Stimulated activated CD4-positive, alpha-beta T cell treated with anti-CD3 and anti-CD28 coated beads, Interleukin-12 subunit alpha, Interleukin-12 subunit beta, amount 100 ng/mL, for 24 hours (primary cell): Measurements from ENCODE around the gene AUTS2.

ENCODE experiments used
- DNase-seq, 2 experiments: peaks; one replicate each; pipeline ENCODE4 v3.0.0-alpha.2; 2020; ENCODE audit warnings: low read depth in 2 of 2

The AUTS2 gene

GRCh38 chr7:70498232-70498992 is 900.1 kb downstream of the AUTS2 start:
- no peak for DNase-seq

- no peak for DNase-seq
Measured at GRCh38 chr7:70500261-70500660, 902.0 kb downstream of the AUTS2 start.

DNA sequence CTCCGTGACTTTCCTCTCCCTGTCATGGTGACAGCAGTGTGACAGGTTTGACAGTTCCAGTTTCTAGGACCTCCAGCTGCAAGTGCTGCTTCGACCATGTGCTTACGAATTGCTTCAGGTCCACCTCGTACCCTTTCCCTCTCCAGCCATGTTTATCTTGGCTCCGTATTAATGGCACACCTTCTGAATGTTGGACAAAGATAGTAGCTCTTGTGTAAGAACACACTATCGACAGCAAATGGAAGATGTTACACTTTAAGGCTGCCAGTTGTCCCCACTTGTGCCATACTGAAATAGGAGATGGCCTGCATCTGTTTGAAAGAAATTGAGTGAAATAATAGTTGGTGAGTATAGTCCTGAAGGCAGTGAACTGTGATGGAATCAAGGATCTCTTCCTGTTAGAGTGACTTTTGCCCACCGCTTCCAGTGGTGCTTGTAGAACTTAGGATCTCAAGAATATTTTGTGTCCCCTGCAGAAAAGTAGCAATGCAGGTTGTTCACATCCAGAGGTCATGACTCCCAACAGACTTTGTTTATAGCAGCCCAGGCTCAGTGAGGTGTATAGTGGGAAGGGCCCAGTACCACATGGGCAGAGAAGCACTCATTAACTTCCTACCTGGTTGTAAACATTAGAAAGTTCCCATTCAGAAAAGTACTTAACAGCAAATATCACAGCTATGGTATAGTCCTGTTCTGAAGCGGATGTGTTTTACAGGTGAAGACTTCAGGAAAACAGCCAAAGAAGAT is 904.0 kb downstream of the AUTS2 start:
- DNase-seq: no peak

- DNase-seq: no peak
Measured at GRCh38 chr7:70504254-70504653, 906.0 kb downstream of the AUTS2 start.

- DNase-seq: no peak
Measured at GRCh38 chr7:70505468-70505867, 907.2 kb downstream of the AUTS2 start.

- DNase-seq: no peak
Measured at GRCh38 chr7:70505886-70506285, 907.6 kb downstream of the AUTS2 start.

DNA sequence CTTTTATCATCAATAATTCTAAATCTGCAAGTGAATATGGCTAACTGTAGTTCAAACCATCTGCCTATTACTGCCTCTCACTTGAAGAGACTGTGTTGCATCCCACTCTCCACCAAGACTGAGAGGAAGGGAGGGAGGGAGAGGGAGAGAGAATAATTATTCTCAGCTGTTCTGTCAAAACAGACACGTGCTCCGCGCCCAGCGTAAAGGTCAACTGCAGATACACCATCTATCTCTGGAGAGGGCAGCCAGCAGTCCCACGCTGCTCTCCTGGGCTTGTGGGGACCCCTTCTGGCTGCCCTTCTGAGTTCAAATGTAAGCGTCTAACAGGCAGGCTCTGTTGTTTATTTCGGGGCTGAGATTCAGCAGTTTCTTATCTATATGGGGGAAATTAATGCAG is 908.2 kb downstream of the AUTS2 start:
- DNase-seq: no peak

- no peak for DNase-seq
Measured at GRCh38 chr7:70512144-70512543, 913.9 kb downstream of the AUTS2 start.

DNA sequence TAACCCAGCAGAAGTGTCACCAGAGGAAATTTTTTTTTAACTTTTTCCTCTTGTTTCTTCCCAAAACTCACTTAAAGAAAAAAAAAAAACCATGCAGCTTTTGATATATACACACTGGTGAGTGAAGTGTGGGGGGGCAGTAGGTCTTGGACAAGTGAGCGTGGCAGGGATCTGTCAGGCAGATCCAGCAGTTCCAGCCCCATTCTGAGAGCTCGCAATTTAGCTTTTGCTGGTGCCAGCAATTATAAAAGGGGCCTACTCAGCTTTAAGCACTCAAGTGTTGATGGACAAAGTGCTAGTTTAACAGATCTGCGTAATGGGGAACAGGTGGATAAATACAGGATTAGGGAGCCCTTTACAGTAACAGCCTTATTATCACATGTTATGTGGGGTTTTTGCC is 914.5 kb downstream of the AUTS2 start:
- no peak for DNase-seq

GRCh38 chr7:70520611-70521010 is 922.3 kb downstream of the AUTS2 start:
- DNase-seq: no peak

DNA sequence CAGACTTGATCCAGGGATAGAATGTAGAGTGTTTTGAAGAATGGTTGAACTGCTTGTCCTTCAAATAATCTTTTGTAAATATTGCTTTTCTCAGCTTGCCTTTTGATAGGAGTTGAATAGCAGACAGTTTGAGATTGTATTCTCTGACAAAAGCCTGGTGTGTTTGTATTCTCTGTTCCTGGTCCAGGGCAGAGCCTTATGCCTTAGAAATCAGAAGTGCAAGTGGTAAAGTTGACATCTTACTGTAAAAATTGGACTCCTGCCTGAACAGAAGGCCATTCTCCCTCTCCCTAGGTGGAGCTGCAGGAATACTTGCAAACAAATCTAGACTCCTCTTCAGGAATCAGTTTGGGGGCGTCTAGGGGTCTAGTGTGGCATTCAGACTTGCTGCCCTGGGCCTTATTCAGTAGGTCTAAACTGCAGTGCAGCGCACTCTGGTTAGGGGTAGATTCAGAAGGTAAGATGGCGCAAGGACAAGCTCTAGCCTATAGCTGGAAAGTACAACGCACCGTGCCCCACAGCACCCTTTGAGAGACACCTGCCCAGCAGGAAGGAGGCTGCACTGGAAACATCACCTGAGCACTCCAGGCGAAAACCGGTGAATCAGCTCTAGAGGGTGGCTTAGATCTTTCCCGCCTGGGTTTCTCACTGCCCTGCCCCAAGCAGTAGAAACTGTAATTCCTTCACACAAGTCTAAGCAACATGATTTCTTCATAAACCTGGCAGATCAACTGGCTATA is 925.1 kb downstream of the AUTS2 start:
- DNase-seq: no peak

DNA sequence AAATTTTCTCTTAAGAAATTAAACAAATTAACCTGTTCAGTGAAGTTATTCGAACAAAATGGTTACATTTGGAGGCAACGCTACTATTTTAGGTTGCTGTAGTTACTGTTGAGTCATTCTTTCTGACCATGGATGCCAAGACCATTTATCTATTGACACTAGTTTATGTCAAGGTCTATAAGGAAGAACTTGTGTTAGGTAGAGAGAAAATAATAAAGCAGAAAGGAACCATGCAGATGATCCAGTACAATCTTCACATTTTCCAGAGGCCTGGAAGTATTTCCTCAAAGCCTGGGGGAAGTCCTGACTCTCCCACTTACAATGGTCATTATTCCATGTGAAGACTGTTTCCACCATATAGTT is 925.7 kb downstream of the AUTS2 start:
- no peak for DNase-seq

DNA sequence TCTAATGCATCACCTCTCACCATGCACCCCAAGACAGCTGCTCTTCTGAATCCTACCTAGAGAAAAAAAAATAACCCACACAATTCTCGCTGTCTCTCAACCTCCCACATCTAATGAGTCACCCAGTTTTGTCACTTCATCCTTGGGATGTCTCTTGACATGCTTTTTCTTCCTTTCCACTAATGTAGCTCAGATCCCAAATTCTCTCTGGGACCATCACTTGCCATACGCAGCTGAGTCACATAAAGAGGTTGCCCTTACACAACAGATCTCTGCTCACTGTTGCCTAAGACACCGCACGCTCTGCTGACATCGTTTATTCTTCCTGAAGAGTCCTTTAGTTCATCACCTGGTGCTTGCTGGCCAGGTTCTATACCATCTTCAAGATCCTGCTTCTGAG is 927.7 kb downstream of the AUTS2 start:
- no peak for DNase-seq

DNA sequence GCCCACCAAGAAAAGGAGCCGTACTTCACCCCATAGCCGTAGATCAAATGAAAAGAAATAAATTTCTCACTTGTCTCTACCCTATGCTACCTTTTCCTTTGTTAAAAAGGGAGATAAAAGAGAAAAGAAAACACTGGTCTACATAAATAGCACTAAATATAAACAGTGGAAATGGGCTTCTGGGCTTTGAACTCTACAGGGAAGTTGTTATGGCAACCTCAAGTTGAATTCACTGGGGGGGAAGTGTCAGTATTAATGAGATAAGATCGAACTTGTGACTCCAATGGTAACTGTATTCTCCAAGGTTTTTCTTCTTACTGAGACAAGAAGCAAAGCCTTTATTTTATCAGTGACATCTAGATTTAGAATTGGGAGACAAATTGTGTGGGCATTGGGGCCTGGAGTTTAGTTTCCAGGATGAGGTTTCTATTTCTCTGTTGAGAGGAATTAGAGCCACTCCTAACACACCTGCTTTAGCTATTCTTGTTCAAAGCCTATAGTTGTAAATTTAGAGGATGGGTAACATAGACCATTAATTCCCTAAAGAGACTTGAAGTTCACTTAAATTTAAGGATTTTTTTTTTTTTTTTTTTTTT is 929.3 kb downstream of the AUTS2 start:
- no peak for DNase-seq

DNA sequence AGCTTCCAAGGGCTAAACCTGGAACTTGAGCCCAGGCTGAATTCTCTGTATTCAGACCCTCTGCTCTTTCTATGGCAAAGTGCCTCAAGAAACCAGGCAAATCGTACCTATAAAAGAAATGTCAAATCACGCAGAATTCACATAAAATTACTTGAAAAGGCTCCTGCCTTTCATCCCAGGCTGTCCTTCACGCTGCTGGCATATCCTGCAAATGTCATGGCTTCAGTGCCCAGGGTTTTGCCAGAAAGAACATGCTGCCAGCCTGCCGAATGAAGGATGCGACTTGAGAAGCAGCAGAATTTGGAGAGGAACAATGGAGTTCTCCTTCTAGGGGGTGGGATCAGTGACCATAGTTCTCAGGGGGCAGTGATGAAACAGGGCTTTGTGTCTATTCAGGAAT is 931.2 kb downstream of the AUTS2 start:
- DNase-seq: no peak

DNA sequence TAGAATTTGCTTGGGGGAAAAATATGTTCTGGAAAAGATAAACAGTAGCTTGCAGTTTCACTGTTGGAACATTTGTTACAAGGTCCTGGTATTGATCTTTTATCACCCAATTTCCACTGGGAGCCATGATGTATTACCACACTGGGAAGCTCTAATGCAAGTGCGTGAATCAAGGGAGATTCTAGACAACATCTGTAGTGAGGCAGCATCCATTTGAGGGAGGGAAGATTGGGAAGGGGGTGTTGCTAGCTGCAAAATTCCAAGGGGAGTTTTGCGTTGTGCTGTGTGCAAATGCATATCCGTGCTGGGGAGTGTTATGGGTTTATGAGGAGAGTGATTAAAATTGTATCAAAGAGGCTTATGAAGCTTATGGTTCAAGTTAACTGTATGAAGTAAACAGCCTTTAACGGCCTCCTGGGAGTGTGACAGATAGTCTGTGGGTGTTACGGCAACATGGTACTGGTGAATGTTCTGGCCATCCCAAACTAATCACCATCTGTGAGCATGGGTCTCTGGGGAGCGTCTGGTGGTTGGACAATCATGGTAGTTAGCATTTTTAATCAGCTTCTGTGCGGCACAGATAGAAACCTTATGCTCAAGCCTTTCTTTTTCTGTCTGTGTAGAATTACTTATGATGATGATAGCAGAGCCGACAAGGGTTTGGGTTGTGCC is 931.8 kb downstream of the AUTS2 start:
- DNase-seq: no peak

DNA sequence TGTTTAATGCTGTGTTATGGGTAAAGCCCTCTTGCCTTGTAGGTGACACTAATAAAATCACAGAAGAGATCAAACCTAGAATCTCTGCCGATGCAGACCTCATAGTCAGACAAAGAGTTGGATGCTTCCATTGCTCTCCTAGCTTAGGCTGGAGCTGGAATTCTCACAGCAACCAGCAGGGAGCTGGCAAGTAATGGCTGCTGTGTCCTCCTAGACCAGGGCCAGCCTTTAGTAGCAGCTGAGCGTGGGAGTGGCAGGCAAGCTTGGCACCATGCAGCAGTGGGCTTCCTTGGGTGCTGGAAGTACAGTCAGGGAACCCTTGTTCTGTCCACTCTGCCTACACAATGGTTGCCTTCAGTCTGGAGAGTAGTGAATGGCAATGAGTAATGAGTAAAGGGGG is 935.3 kb downstream of the AUTS2 start:
- DNase-seq: no peak

DNA sequence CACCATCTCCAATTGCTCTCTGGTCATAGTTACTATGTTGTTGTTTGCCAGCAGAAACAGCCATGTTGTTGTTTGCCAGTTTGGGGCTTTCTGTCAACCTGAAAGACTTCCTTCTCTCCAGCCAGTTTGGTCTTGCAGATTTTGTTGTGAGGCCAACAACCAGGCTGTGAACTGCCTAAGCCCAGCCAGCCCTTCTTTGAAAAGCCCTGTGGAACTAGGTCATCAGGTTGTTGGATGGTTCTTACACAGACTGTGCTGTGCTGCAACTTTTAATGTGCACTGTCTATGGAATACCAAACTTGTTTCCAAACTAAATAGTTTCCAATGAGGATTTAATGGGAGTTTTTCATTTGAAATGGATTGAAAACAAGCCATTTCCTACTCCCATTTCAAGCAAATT is 940.9 kb downstream of the AUTS2 start:
- no peak for DNase-seq

DNA sequence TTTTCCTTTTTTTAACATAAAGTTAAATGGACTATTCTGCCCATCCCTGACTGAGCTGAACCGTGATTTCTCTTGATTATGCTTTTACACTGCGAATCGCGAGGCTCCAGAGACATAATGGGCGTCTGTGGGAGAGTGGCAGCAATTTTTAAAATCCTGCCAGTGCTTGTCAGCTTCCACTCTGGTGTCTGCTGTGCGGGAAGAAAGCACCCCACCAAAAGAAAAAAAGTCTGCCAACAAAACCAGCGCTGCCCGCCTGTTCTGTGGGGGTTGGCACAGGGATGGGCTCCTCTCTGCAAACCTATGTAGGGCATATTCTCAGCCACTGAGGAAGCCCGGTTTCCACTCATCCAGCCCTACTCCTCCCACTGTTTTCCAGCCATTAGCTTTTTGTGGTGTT is 941.3 kb downstream of the AUTS2 start:
- DNase-seq: no peak

DNA sequence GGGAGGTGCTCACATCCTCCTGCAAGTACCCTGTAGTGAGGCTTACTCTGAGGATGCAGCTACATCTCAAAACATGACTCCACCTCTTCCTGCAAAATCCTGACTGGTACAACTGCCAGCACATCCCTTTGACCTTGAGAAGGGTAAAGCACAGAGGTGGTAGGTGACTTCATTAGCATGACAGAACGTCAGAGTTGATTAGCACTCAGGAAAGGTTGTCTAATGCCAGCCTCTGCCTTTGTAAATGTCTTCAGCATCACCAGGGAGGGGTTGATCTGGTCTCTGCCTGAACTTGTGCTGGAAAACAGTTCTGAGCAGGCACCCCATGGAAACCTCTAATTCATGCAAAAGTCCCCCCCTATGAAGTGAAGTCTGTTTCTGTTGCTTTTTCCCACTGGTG is 942.4 kb downstream of the AUTS2 start:
- no peak for DNase-seq

DNA sequence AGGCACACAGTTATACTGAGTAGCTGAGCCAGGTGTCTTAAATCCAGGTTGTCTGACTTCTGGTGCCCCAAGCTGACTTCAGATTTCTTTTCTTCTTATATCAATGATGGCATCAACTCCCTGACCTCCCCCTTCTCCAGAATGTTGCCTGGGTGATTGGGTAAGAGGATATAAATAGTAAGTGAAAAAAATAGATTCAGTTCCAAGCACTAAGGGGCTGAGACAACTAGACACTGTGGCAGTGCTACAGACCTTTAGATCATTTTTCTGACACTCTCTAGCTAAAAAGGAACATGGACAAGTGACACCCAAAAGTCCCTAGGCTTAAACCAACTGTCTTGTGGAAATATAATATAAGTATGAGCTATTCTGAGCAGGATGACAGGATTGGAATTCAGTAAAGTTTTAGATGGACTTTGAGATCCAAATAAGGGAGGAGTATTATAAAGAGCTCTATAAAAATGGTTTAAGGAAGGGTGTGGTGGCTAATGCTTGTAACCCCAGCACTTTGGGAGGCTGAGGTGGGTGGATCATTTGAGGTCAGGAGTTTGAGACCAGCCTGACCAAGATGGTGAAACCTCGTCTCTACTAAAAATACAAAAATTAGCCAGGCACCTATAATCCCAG is 944.6 kb downstream of the AUTS2 start:
- DNase-seq: no peak
